ENCODE results near the gene GCNA.
A peak's percentile ranks its signal among the peaks of the same experiment; 100 is the strongest.

Gene GCNA

DNA sequence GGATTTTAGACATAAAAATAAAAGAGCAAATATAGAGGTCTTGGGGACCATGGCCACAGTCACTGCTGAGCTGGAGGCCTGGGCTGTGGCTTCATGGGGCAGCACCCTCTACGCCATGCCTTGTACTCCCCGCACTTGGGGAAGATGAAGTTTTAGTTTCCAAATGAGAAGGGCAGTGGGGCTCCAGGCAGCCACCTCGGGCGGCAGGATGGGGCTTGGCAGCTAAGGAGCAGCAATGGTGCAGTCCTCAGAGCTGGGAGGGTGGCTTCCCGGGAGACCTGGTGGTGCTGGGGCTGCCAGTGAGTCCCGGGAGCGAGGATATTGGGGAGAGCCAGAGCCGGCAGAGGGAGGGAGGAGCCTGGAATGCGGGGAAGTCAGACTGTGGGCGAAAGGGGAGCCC is 37.7 kb downstream of the GCNA start:
- DNase-seq (ENCODE audit: low read depth) = no peak

DNA sequence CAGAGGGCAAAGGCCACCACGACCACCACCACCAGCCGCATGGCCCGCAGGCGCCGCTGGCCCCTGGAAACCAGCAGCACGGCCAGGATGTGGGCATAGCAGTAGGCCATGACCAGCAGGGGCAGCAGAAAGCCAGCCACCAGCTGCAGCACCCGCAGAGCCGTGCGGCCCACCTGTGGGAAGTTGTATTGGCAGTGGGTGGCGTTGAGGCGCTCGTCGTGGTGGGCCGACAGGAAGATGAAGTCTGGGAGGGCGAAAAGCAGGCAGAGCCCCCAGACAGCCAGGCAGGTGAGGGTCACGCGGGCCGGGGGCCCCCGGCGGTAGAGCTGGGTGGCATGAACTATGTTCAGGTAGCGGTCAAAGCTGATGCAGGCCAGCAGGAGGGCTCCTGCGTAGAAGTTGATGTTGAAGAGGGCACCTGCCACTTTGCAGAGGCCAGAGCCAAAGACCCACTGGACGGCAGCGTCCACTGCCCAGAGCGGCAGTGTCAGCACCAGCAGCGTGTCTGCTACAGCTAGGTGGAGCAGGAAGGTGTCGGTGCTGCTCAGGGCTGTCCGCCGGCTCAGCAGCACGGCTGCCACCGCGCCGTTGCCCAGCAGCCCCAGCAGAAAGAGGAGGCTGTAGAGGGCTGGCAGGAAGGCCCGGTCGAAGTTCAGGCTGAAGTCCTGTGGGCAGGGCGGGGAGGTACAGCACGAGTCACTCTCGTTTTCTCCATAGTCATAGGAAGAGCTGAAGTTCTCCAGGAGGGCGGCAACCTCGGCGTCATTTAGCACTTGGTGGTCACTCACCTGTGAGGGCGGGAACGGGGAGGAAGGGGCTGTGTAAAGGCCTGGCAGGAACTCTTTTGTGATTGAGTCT is 38.7 kb downstream of the GCNA start:
- no peak for DNase-seq (ENCODE audit: low read depth)

DNA sequence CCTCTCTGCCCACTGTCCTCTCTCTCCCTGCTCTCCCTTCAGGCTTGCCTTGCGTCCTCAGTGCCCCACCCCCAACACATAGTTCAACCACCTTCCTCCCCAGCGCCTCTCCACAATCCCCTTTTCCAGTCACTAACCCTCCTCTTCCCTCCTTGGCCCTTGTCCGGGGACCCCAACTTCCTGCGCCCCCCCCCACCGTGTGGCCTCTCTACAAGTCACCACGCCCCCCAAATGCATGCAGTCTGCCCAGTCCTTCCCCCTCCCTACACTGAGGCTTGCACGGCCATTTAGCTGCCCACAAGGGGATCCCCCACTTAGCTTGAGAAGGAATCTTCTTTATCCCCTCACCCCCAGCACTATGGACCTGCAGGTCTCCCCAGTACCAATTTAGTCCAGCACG is 39.5 kb downstream of the GCNA start:
- no peak for DNase-seq (ENCODE audit: low read depth)

DNA sequence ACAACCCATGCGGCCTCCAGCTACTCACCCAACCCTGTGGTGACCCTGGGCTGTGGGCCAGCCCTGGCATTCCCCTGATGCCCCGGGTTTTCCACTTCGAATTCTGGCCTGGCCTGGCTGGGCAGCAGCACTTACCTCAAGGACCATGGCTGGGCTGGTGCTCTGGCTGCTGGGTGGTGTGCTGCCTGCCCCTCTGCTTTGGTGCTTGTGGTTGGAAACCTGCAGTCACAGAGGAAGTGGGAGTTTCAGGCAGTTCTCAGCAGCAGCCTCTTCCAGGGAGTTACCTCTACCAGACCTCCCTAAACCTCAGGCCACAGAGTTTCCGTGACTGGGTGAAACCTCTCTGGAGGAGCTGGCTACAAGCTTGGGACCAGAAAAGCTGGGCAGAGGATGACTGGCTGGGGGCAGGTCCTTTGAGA is 40.1 kb downstream of the GCNA start, which contains the start of gene CXCR3:
CXCR3 (minus strand) TSS at position 209 of the 419 bp plus-strand sequence; CDS start at position 147, 62 bp downstream.
- DNase-seq (ENCODE audit: low read depth) = peak; percentile 30

- DNase-seq (ENCODE audit: low read depth) = no peak
Measured at GRCh38 chrX:71618787-71619186, 40.5 kb downstream of the GCNA start.

GRCh38 chrX:71619193-71619592 is 41.0 kb downstream of the GCNA start:
- DNase-seq (ENCODE audit: low read depth) = no peak

GRCh38 chrX:71619986-71620385 is 41.7 kb downstream of the GCNA start:
- no peak for DNase-seq (ENCODE audit: low read depth)

DNA sequence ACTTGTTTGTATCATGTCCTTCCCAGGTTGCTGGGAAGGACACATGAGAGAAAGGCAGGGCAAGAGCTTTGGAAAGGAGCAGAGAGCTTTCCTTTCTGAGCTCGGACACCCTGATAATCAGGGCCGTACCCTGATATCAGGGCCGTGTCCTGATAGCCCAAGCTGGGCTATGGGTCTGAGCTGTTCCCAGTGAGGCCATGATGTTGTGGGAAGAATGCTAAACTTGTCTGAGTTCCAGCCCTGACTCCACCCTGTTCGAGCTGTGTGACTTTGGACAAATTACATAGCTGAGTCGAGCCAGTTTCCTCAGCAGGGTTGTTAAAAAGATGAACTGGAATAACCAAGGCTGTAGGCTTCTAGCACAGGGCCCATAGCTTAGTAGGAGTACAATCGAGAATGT is 43.4 kb downstream of the GCNA start:
- no peak for DNase-seq (ENCODE audit: low read depth)

DNA sequence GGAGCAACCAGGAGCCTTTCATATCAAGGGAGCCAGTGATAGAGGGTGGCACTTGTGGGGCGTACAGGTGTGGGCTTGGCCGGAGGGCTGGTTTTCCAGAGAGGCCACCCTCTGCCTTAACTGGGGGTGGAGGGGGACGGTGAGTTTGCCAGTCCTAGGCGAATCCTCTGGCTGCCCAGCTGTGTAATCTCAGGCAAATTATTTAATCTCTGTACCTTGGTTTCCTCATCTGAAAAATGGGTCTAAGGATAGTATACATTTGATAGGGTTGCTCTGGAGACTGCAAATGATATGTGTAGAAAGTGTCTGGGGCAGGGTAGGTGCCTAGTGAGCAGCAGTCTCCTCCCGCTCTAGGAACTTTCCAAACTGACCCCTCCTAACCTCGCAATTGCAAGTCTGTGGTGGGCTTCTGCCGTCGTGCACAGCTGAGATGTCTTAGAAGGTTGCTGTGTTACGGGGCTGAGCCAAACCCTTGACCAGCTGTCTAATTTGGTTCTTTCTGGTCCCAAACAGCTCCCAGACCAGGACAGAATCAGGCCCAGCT is 43.9 kb downstream of the GCNA start:
- no peak for DNase-seq (ENCODE audit: low read depth)

GRCh38 chrX:71622576-71623450 is 44.6 kb downstream of the GCNA start:
- peak; percentile 18 for DNase-seq (ENCODE audit: low read depth)

DNA sequence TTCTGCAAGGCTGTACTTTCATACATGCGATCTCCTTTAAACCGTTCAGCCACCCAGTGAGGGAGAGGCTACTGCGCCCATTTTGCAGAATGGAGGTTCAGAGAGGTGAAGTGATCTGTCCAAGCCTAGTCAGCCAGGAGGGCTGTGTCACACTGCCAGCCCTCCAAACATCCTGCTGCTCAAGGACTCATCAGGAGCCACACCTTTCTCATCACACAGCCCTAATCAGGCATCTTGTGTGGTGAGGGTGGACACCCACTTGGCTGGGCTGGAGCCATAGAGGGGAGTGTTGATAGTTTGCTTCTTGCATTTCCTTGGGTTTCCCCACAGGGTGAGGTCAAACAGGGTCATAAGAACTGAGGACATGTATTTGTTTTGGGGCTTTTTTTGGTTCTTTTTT is 45.5 kb downstream of the GCNA start:
- no peak for DNase-seq (ENCODE audit: low read depth)

GRCh38 chrX:71625471-71625870 is 47.2 kb downstream of the GCNA start:
- DNase-seq (ENCODE audit: low read depth) = no peak

DNA sequence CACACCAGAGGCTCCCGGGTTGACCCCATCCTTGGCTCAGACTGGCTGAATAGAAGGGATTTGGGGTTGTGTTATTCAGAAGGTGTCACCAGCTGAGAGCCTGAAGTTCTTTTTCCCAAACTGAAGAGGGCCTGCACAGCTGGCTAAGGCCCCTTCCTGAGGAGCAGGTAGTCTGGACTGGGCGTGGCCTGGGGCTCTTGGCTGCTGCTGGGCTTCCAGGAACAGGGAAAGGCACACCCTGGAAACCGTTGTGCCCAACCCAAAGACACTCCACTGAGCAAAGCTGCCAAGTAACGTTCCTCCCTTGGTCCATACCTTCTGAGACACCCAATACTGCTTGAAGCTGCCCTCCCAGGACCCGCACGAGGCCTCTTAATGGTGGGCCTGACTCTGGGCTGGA is 48.3 kb downstream of the GCNA start:
- DNase-seq (ENCODE audit: low read depth) = no peak

GRCh38 chrX:71627588-71628404 is 49.6 kb downstream of the GCNA start:
- no peak for DNase-seq (ENCODE audit: low read depth)

DNA sequence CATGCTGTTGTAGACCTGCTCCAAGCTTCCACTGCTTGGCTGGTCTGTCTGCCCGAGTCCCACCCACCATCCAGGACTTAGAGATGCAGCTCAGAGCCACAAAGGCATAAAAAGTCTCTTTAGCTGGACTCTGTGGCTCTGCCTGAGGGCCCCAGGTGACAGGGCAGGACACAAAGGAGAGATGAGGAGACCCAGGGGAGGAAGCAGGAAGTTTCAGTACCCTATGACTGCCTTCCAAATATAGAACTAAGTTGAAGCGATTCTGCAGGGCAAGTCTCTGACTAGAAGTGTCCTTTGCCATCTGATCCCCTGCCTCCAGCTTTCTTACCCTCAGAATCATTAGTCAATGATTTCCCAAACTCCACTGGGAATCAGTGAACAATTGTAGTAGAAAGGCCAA is 51.2 kb downstream of the GCNA start:
- no peak for DNase-seq (ENCODE audit: low read depth)

DNA sequence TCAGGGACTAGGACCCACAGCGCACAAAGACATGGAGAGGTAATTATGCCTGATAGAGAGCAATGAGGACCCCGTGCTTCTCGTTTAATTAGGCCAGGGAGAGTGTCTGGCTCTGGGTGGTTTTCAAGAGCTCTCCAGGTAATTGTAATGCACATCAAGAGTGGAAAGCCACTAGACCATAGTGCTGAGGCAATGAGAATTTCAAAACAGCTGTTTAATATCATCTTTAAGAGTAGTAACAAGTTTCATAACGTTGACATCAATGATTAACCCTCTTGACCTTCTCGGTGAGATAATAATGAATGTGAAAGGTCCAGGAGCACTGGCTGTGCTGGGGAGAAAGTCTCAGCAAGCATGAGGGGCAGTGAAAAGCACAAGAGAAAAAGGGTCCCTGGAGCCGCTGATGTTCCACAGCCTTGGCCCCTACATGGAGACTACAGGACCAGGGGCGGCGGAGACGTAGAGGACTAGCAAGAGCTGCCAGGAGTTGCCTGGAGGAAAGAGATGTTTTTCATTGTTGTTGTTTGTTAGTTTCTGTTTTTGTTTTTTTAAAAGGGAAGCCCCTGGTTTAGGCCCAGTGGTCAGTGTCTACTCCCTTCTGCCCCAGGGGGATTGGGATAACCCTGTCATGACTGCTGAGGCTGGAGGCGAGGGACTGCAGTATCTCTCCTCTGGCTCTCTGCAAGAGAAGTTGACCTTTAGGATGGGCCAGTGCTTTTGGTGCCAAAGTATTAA is 54.9 kb downstream of the GCNA start:
- DNase-seq (ENCODE audit: low read depth) = no peak

- no peak for DNase-seq (ENCODE audit: low read depth)
Measured at GRCh38 chrX:71634366-71634765, 56.1 kb downstream of the GCNA start.

- DNase-seq (ENCODE audit: low read depth) = no peak
Measured at GRCh38 chrX:71636438-71637252, 58.4 kb downstream of the GCNA start.

DNA sequence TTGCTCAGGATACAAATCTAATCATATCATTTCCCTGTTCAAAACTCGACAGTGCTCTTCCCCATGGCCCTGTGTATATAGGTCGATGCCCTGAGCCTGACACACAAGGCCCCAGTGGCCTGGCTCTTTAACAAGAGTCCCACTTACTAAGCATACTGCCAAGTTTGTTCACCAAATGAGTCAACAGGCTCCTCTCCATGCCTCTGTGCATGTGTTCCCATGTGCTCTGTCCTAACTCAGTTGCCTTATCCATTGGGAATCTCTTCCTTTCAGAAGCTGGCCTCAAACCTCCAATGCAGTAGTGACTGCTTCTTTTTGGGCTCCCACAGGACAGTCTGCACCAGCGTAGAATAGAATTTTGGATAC is 59.0 kb downstream of the GCNA start:
- DNase-seq (ENCODE audit: low read depth) = no peak

DNA sequence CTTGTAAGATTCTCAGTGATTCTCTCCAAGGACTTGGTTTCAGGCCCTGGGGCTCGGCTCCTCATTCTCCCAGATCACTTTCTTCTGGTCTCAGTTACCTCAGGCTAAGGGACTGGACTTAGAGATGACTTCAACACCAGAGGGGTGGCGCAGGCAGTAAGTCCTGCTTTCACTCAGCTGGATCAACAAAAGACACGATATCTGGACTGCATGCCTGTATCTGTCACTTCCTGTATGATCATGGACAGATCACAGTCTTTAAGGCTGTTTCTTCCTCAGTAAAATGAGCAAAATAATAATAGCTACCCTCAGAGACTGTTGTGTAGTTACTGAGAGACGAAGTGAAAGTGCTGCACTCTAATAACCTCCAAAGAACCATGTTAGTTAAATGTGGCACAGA is 59.6 kb downstream of the GCNA start:
- DNase-seq (ENCODE audit: low read depth) = no peak
